Measurements from ENCODE around the gene SOX15. TPM values are rescaled to one million over a fixed set of nuclear protein-coding genes. Genes with fewer than 3 reads are reported as not detected.

The SOX15 gene
- total and polyA plus RNA-seq, 2 of the 13 experiments (the other 11 are each of a cell fraction or from before 2014, with no cell fraction given), result 0.07 to 0.18 TPM

- peak; percentile 70; the same call in 1 of the 2 replicates for TF ChIP-seq FUBP1 (CRISPR knock-in tag; IDR thresholded peaks at IDR 0.05; ENCODE audit: borderline replicate concordance)
- no peak for TF ChIP-seq CAMTA2 (CRISPR knock-in tag; IDR thresholded peaks at IDR 0.05; ENCODE audit: borderline replicate concordance)
- no peak; the same call in 1 of the 2 replicates for TF ChIP-seq ZNF552 (CRISPR knock-in tag; IDR thresholded peaks at IDR 0.05; ENCODE audit: borderline replicate concordance)
- no peak for TF ChIP-seq ZZZ3 (CRISPR knock-in tag; IDR thresholded peaks at IDR 0.05; ENCODE audit: borderline replicate concordance)
- no peak for TF ChIP-seq ELK4 (CRISPR knock-in tag; IDR thresholded peaks at IDR 0.05; ENCODE audit: borderline replicate concordance)
- peak; percentile 95 for TF ChIP-seq U2AF1 (optimal IDR thresholded peaks at IDR 0.05; ENCODE audit: low read depth, low read length)
- TF ChIP-seq SNRNP70 (IDR thresholded peaks at IDR 0.05; ENCODE audit: low read depth, low read length), result no peak
- TF ChIP-seq TFDP2 (CRISPR knock-in tag; IDR thresholded peaks at IDR 0.05), result peak; percentile 67
- TF ChIP-seq ZNF10 (CRISPR knock-in tag; IDR thresholded peaks at IDR 0.05; ENCODE audit: borderline replicate concordance, low read depth), result no peak
- peak; percentile 75 for TF ChIP-seq ZNF142 (CRISPR knock-in tag; IDR thresholded peaks at IDR 0.05)
- no peak for TF ChIP-seq TCF7 (IDR thresholded peaks at IDR 0.05; ENCODE audit: low read depth)
- TF ChIP-seq CTCF (CRISPR knock-in tag; IDR thresholded peaks at IDR 0.05), result peak; percentile 21; the same call in 1 of the 2 replicates
- peak; percentile 55 for TF ChIP-seq REPIN1 (CRISPR knock-in tag; IDR thresholded peaks at IDR 0.05; ENCODE audit: borderline replicate concordance, low read depth)
- no peak for TF ChIP-seq ZC3H13 (CRISPR knock-in tag; IDR thresholded peaks at IDR 0.05)
- no peak for TF ChIP-seq SIX4 (CRISPR knock-in tag; IDR thresholded peaks at IDR 0.05)
- 0 out of 2 replicates have a peak, but pooled peaks have one; percentile 13 for TF ChIP-seq ZNF558 (CRISPR knock-in tag; IDR thresholded peaks at IDR 0.05; ENCODE audit: borderline replicate concordance)
These were observed 16.4 kb downstream of the SOX15 start (continued) for GRCh38 chr17:7573324-7574080.

Measured in HepG2 (cell line).